Measurements from ENCODE around the gene MIB1. TPM values are rescaled to one million over a fixed set of nuclear protein-coding genes. Genes with fewer than 3 reads are reported as not detected.

MIB1 gene
- total and polyA plus RNA-seq, 10 of the 15 experiments (the other 5 are each of a cell fraction or from before 2014, with no cell fraction given), result 2.3 to 27.5 (median 10.4) TPM

- BruUV-seq (replicated peaks), result no TSS peak
- Histone ChIP-seq H3K4me2 (ENCODE audit: control insufficient read depth, insufficient read depth) (no peak overlapping the region), H3K27ac (ENCODE audit: control insufficient read depth, insufficient read depth) (no peak overlapping the region), H4K20me1 (ENCODE audit: control insufficient read depth, insufficient read depth) (no peaks in the 10 kb centered on the region), H3K9ac (ENCODE audit: control insufficient read depth, insufficient read depth, low read length) (no peak overlapping the region), H3K4me3 (no peak overlapping the region), H3K79me2 (ENCODE audit: control insufficient read depth, insufficient read depth, low read length) (peaks cover 14% of the 10 kb centered on the region), H2AFZ (ENCODE audit: control insufficient read depth, low read depth, low read length) (no peak overlapping the region), H3K9me3 (replicated peaks; ENCODE audit: control insufficient read depth, insufficient read depth, low read length) (no peaks in the 10 kb centered on the region; the same call in 2 of the 3 replicates), H3K4me1 (ENCODE audit: control insufficient read depth, insufficient read depth, low read length) (no peaks in the 10 kb centered on the region), H3K36me3 (ENCODE audit: control insufficient read depth in 2 of 2, insufficient read depth in 2 of 2, low read length in 1 of 2) (no peaks in the 10 kb centered on the region), H3K27me3 (replicated peaks in 1 of 2; ENCODE audit: control insufficient read depth in 2 of 2, insufficient read depth in 2 of 2, low read length in 1 of 2) (no peaks in the 10 kb centered on the region)
- ChIA-PET CTCF (interaction anchor here (1.3 kb wide), 1 partner anchor 110 kb away, joined by 4 read pairs; no protein-coding TSS in a partner anchor), RAD21 (ENCODE audit: unreplicated experiment) (interaction anchor here (0.6 kb wide), 1 partner anchor 519 kb away, joined by 3 read pairs; no protein-coding TSS in a partner anchor), SMC1A (ENCODE audit: uncharacterized antibody, unreplicated experiment) (no interaction called here), POLR2A (interaction anchor here (1.0 kb wide), 1 partner anchor 42 kb away, joined by 3 read pairs; no protein-coding TSS in a partner anchor)
- in situ Hi-C loops (cut with MboI), result no loop called here
- TF ChIP-seq HCFC1 (IDR thresholded peaks at IDR 0.05; ENCODE audit: low read length) (no peak), BCL11A (IDR thresholded peaks at IDR 0.05; ENCODE audit: low read depth, low read length) (no peak), BRCA1 (IDR thresholded peaks at IDR 0.05; ENCODE audit: low read depth, low read length) (no peak), RFX5 (IDR thresholded peaks at IDR 0.05; ENCODE audit: low read depth, low read length) (no peak), ZNF207 (IDR thresholded peaks at IDR 0.05; ENCODE audit: borderline replicate concordance) (no peak)
- TF ChIP-seq, protein P1, sequence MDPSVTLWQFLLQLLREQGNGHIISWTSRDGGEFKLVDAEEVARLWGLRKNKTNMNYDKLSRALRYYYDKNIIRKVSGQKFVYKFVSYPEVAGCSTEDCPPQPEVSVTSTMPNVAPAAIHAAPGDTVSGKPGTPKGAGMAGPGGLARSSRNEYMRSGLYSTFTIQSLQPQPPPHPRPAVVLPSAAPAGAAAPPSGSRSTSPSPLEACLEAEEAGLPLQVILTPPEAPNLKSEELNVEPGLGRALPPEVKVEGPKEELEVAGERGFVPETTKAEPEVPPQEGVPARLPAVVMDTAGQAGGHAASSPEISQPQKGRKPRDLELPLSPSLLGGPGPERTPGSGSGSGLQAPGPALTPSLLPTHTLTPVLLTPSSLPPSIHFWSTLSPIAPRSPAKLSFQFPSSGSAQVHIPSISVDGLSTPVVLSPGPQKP (IDR thresholded peaks at IDR 0.05; ENCODE audit: low read depth, low read length), result no peak
- TF ChIP-seq, protein P2, sequence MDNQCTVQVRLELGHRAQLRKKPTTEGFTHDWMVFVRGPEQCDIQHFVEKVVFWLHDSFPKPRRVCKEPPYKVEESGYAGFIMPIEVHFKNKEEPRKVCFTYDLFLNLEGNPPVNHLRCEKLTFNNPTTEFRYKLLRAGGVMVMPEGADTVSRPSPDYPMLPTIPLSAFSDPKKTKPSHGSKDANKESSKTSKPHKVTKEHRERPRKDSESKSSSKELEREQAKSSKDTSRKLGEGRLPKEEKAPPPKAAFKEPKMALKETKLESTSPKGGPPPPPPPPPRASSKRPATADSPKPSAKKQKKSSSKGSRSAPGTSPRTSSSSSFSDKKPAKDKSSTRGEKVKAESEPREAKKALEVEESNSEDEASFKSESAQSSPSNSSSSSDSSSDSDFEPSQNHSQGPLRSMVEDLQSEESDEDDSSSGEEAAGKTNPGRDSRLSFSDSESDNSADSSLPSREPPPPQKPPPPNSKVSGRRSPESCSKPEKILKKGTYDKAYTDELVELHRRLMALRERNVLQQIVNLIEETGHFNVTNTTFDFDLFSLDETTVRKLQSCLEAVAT (IDR thresholded peaks at IDR 0.05), result no peak
- WGBS (ENCODE audit: insufficient coverage, insufficient replicate concordance, low lambda C conversion rate, missing lambda C conversion rate), result 93% methylated on average over 28 of the region's 28 CpGs
- ATAC-seq (no peak), DNase-seq (ENCODE audit: low read depth, low spot score) (no peak), FAIRE-seq (no peak)
- intact Hi-C loops (cut with micrococcal nuclease; ENCODE audit: unreplicated experiment), result no loop called here
Measured at GRCh38 chr18:21706386-21706865, 34.2 kb upstream of the MIB1 start.
